ENCODE results near the gene BEST1. TPM values are rescaled to one million over a fixed set of nuclear protein-coding genes. Genes with fewer than 3 reads are reported as not detected.

Gene BEST1
- total and polyA plus RNA-seq, 2 of the 13 experiments (the other 11 are each of a cell fraction or from before 2014, with no cell fraction given) = 0.09 to 0.65 TPM

- TF ChIP-seq ATF5 (CRISPR knock-in tag; IDR thresholded peaks at IDR 0.05; ENCODE audit: low read depth) = no peak
Measured at GRCh38 chr11:61963282-61964057, 13.3 kb downstream of the BEST1 start (continued).

- Histone ChIP-seq H3K4me3 (replicated peaks in 1 of 3; ENCODE audit: insufficient read depth in 1 of 3, low read depth in 2 of 3, low read length in 3 of 3) (no peak overlapping the region), H3K27me3 (ENCODE audit: control insufficient read depth in 1 of 2, insufficient read depth in 2 of 2, low read length in 2 of 2) (no peaks in the 10 kb centered on the region; a peak in 1 of 5 replicates), H3K9me3 (ENCODE audit: low read length) (no peaks in the 10 kb centered on the region), H2AFZ (ENCODE audit: low read length) (no peak overlapping the region), H4K20me1 (ENCODE audit: insufficient read depth, low read length) (peaks cover 41% of the 10 kb centered on the region), H3K79me2 (ENCODE audit: insufficient read depth, low read length) (peaks cover 37% of the 10 kb centered on the region), H3K36me3 (replicated peaks in 1 of 2; ENCODE audit: control insufficient read depth in 1 of 2, insufficient read depth in 2 of 2, low read length in 2 of 2) (peaks cover 5 to 23% of the 10 kb centered on the region in 2 experiments; a peak in 4 of 5 replicates), H3K4me1 (ENCODE audit: insufficient read depth, low read length) (peaks cover 62% of the 10 kb centered on the region), H3K9ac (ENCODE audit: insufficient read depth, low read depth, low read length) (no peak overlapping the region), H3K4me2 (ENCODE audit: low read depth, low read length) (peak overlapping the region; percentile 92), H3K27ac (ENCODE audit: extremely low read length, insufficient read depth, low read length) (no peak overlapping the region)
- 81% methylated on average over 4 of the region's 4 CpGs for WGBS (ENCODE audit: low lambda C conversion rate)
- DNase-seq (ENCODE audit: low spot score) (no peak), ATAC-seq (no peak), FAIRE-seq (no peak)
- no TSS peak for BruUV-seq (replicated peaks)
- CTCF ChIA-PET (ENCODE audit: low intra/inter-chr PET ratio, low total read pairs) = no interaction called here
- intact Hi-C loops (cut with micrococcal nuclease; ENCODE audit: unreplicated experiment) = no loop called here
- POLR2A ChIA-PET = interaction anchor here (0.7 to 9.7 kb wide), 13 partner anchors 9 to 160 kb away, joined by 3 to 323 read pairs (median 7); partner anchors contain the start of gene BEST1
- in situ Hi-C loops (cut with HindIII; ENCODE audit: extremely low pct_ligation_motif_present, low pct_unique_long_range_greater_than_20kb) = no loop called here
- TF ChIP-seq LRRFIP1 (CRISPR knock-in tag; conservative IDR thresholded peaks at IDR 0.05) (no peak), ZNF513 (CRISPR knock-in tag; conservative IDR thresholded peaks at IDR 0.05) (no peak), FOXA3 (CRISPR knock-in tag; IDR thresholded peaks at IDR 0.05) (no peak), ZGPAT (CRISPR knock-in tag; IDR thresholded peaks at IDR 0.05) (no peak), ZNF781 (CRISPR knock-in tag; IDR thresholded peaks at IDR 0.05; ENCODE audit: borderline replicate concordance, not compliant biosample characterization) (no peak), ZNF441 (CRISPR knock-in tag; IDR thresholded peaks at IDR 0.05; ENCODE audit: borderline replicate concordance) (no peak), CHD2 (IDR thresholded peaks at IDR 0.05; ENCODE audit: low read depth, low read length) (peak; percentile 9; the same call in 1 of the 2 replicates), ZNF83 (CRISPR knock-in tag; IDR thresholded peaks at IDR 0.05; ENCODE audit: borderline replicate concordance) (no peak), TRIM22 (IDR thresholded peaks at IDR 0.05) (no peak), HOXA5 (CRISPR knock-in tag; IDR thresholded peaks at IDR 0.05) (no peak), POLR2G (IDR thresholded peaks at IDR 0.05; ENCODE audit: low read depth, low read length) (peak; percentile 61), RBFOX2 (IDR thresholded peaks at IDR 0.05; ENCODE audit: low read depth, low read length) (peak; percentile 71)
Measured at GRCh38 chr11:61964058-61964665, 14.0 kb downstream of the BEST1 start.
